ENCODE measurements around the gene NKD1.

The NKD1 gene

GRCh38 chr16:50679676-50680555, 131.7 kb downstream of the NKD1 start:
- no peak for TF ChIP-seq CTCF (IDR thresholded peaks at IDR 0.05; ENCODE audit: control insufficient read depth, extremely low read depth, insufficient read depth)
- no peak overlapping the region for H3K4me3 ChIP-seq (ENCODE audit: low read depth, low read length)

GRCh38 chr16:50680556-50680893, 132.3 kb downstream of the NKD1 start:
- H3K4me3 ChIP-seq (ENCODE audit: low read depth, low read length) = no peak overlapping the region
- DNase-seq (ENCODE audit: low read depth) = no peak
- TF ChIP-seq CTCF (IDR thresholded peaks at IDR 0.05; ENCODE audit: control insufficient read depth, extremely low read depth, insufficient read depth) = no peak

More at GRCh38 chr16:50679676-50680555, 131.7 kb downstream of the NKD1 start:
- no peak for DNase-seq (ENCODE audit: low read depth)

- no peak for TF ChIP-seq CTCF (IDR thresholded peaks at IDR 0.05; ENCODE audit: control insufficient read depth, extremely low read depth, insufficient read depth)
- H3K4me3 ChIP-seq (ENCODE audit: low read depth, low read length) = no peak within 1 kb of the TSS
- no peak for DNase-seq (ENCODE audit: low read depth)
Measured at GRCh38 chr16:50681021-50681885, 133.1 kb downstream of the NKD1 start, which contains the start of gene SNX20. SNX20 (minus strand) TSS chr16:50681312; CDS start chr16:50677526, 3,786 bp downstream.

DNA sequence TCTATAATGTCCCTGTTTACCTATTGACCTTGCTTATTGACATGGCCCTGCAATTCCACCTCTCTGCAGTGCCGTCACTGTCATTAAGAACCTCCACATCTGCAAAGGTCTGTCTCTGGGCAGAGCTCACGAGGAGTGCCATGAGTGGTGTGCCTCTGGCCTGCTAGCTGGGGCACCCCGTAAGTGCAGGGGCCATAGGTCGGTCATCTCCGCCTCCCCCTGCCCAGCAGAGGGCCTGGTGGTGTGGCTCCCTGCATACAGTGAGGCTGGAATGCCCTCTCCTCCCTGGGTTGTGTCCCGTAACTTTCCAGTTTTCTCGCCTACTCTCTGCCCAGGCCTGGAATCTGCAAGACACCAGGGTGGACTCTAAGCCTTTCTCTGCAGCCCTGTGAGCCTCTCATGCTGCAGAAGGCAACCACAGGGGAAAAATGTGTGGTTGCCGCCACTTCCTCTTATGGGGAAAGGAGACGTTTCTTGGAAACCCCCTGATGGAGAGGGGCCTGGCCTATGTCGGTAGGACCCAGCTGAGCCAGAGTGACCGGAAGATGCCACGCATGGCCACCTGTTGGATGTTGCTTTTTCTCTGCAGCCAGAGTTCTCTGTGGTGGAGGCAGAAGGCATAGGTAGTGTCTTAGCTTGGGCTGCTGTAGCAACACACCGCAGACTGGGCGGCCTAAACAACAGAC, 135.6 kb downstream of the NKD1 start:
- no peak overlapping the region for H3K4me3 ChIP-seq (ENCODE audit: low read depth, low read length)

GRCh38 chr16:50684823-50685461, 136.7 kb downstream of the NKD1 start:
- no peak overlapping the region for H3K4me3 ChIP-seq (ENCODE audit: low read depth, low read length)
- TF ChIP-seq CTCF (IDR thresholded peaks at IDR 0.05; ENCODE audit: control insufficient read depth, extremely low read depth, insufficient read depth) = no peak
- no peak for DNase-seq (ENCODE audit: low read depth)

More for the DNA sequence above, 135.6 kb downstream of the NKD1 start:
- DNase-seq (ENCODE audit: low read depth) = no peak
- no peak for TF ChIP-seq CTCF (IDR thresholded peaks at IDR 0.05; ENCODE audit: control insufficient read depth, extremely low read depth, insufficient read depth)

- no peak overlapping the region for H3K4me3 ChIP-seq (ENCODE audit: low read depth, low read length)
- no peak for DNase-seq (ENCODE audit: low read depth)
- TF ChIP-seq CTCF (IDR thresholded peaks at IDR 0.05; ENCODE audit: control insufficient read depth, extremely low read depth, insufficient read depth) = no peak
Measured at GRCh38 chr16:50685462-50686063, 137.4 kb downstream of the NKD1 start.
